RPMI8226 (cell line): ENCODE data around the gene TEK.

Experiments used
- DNase-seq: peaks from one replicate; pipeline ENCODE4 v3.0.0-alpha.2; 2015

Gene TEK

DNA sequence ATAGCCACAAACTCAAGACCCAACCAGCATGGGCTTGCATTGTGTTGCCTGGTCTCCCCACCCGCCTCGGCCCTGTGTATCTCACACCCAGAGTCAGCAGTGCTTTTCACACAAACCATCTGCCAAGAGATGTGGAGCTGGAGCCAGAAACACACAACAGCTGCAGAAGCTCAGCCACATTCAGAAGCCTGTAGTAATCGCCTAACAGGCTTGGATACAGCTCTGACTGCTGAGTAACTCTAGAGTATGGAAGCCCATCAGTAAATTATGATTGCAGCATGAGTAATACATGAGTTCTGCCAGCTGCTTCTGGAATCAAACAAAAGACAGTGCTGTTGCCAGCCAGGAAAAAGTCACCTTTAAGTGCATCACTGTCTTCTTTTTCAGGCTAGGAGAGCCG, 16.0 kb downstream of the TEK start:
- no peak for DNase-seq

GRCh38 chr9:27125936-27126335, 16.9 kb downstream of the TEK start:
- DNase-seq: no peak

- no peak for DNase-seq
Observed at GRCh38 chr9:27126670-27127069, 17.6 kb downstream of the TEK start.

- no peak for DNase-seq
Observed at GRCh38 chr9:27129221-27129620, 20.2 kb downstream of the TEK start.

- no peak for DNase-seq
Observed at GRCh38 chr9:27131731-27132130, 22.7 kb downstream of the TEK start.

- no peak for DNase-seq
Observed at GRCh38 chr9:27133817-27134216, 24.8 kb downstream of the TEK start.

GRCh38 chr9:27142299-27142930, 33.4 kb downstream of the TEK start:
- no peak for DNase-seq

GRCh38 chr9:27145143-27145542, 36.1 kb downstream of the TEK start:
- no peak for DNase-seq

- DNase-seq: no peak
Observed at GRCh38 chr9:27149651-27150050, 40.6 kb downstream of the TEK start.

DNA sequence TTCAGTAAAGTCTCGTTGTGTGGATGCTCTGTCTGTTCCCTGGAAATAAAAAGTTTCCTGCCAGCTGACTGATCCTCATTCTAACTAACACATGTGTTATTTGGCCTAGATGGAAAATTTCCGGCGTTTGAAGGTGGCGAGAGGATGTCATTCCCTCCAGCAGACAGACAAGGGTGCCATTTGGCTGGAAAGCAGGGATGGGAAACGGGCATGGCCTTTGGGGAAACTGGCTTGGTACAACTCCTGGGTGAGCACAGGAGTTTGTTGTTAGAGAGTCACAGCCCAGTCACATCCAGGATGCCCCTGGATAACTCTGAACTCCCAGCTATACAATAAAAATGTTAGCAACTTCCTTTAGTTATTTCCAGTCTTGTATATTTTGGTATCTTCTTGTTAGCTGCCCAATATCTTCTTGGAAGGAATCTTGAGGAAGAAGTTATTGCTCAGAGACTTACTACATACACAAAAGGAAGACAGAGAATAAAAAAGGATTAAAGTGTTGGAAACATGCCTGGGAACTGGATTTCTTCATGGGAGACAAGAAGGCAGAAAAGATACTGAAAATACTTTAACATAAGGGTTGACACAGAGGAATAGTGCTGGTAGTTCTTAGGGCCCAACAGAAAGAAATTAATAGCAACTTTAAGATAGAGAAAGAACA, 41.9 kb downstream of the TEK start:
- DNase-seq: no peak

DNA sequence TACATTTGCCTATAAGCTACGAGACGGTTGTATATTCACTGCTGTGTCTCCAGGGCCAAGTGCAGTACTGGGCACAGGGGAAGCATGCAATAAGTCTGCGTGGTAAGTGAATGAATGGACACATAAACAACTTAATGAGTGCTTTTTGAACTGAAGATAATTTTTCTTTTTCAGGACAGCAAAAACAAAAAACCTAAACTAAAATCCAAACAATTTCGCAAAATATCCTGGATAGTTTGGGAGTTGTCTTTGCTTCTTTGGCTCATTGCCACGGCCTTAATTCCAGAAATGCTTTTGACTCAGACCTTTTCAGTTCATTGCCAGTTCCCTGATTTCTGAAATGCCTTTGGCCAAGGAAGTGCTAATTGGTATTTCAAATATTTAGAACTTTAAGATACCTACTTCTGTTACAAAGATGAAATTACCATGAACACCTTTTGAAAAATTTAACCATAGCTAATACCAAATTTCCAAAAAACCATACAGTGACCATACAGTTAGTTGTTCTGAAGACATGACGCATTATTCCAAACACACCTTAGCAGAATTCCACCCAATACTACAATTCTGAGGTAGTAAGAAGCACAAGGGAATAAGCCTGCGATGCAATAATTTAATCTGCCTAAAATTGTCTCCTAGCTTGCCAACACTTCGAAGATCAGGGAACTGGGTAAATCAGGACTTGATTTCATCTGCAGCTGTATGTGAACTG, 42.8 kb downstream of the TEK start:
- no peak for DNase-seq

GRCh38 chr9:27152405-27152718, 43.3 kb downstream of the TEK start:
- DNase-seq: no peak

DNA sequence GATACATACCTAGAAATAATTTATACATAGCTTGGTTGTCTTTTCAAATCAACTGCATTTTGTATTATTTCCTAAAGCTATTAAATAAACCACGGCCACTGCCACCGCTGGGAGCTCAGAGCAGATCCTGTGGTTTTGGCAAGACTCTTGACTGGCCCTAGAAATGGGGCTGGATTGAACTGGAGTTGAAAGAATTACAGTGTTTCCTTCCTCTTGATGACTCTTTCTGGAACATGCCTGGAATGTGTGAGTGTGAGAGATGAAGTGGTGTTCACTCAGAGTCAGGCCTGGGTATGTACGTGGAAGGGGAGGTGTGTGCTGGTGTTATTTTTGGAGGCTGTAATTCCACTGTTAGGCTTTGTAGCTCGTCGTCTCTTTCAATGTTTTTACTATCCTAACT, 45.9 kb downstream of the TEK start:
- DNase-seq: no peak

DNA sequence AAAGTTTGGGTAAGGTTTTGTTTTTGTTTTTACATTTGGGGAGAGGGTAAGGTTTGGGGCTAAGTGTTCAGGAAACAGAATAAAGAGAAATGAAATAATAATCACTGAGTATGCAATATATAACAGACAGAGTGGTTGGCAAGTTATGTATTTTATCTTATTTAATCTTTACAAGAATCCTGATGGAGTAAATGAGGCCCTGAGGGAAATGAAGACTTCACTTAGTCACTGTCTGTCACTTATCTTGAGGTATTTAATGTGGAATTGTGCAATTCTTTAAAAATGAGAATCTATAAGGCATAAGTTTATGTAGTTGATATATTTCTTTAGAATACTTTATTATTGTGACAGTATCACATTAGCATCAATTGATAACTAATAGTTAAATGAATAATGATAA, 48.1 kb downstream of the TEK start:
- no peak for DNase-seq

DNA sequence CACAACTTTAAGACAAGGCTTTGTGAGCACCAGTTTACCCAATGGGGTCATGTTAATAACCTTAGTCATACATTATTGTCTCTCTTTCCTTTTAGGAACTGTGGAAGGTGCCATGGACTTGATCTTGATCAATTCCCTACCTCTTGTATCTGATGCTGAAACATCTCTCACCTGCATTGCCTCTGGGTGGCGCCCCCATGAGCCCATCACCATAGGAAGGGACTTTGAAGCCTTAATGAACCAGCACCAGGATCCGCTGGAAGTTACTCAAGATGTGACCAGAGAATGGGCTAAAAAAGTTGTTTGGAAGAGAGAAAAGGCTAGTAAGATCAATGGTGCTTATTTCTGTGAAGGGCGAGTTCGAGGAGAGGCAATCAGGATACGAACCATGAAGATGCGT, 48.7 kb downstream of the TEK start:
- DNase-seq: no peak

DNA sequence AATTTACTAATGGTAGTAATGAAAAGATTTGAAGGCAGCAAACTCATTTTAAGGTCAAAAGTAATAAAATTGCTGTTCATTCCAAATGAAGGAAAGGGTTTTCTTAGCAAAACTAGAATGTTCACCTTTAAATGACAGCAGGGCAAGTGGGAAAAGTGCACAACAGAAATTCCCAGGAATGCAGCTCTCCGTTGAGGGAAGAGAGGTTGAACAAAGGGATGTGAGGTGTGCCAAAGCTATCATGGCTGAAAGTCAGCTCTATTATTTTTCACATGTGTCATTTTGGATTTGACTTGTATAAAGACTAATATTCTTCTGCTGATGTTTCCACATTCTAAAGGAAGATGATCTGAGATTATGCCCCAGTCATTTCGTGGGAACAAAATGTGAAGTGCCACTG, 51.6 kb downstream of the TEK start:
- DNase-seq: no peak

DNA sequence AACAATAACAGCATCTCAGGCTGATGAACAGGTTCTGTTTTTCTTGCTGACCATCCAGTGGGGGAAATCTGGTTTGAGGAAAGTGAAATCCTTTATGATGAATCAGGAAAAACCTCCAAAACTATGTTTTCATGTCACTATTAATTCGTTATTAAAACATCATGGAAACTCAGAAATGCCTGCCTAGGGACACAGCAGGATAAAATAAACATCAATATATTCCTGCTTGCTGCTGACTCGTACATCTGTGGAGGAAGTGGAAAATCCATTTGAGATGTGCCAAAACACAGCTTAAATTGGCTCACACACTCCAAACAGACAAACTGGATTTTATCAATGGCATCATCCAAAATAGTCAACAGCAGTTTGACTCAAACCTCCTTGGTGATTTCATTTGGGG, 53.0 kb downstream of the TEK start:
- no peak for DNase-seq

DNA sequence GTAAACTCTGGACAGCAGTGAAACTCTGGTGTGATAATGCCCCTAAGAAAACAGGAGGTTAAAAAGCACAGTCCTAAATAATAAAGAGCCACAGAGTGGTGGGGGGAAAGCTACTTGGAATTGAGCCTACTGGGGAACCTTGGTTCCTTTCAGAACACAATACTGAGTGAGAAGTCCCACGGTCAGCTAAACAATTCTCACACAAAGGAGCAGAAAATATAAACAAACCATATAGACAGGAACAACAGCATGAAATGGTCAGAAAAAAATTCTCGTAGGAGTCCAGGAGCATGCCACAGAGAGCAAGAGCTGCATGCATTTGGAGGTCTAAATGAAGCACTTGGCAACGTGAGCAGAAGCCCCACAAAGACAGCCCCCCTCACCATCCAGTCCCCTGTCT, 56.0 kb downstream of the TEK start:
- DNase-seq: no peak

DNA sequence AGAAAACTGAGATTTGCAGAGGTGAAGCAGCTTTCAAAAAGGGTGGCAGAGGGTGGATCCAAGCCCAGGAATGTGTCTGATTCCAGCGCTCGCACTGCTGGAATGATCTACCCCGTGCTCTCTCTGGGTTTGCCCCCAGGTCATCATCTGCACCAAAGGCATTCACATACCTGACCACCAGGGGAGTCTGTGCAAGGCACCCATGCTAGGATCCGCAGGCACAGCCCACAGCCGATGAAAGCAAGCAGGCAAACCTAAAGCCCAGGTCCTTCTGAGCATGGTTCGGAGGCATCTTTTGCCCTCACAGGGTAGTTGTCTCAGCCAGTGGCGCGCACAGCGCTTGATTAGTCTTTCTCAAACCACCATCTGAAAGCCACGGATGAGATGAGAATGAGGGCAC, 56.6 kb downstream of the TEK start:
- peak; percentile 4 for DNase-seq

DNA sequence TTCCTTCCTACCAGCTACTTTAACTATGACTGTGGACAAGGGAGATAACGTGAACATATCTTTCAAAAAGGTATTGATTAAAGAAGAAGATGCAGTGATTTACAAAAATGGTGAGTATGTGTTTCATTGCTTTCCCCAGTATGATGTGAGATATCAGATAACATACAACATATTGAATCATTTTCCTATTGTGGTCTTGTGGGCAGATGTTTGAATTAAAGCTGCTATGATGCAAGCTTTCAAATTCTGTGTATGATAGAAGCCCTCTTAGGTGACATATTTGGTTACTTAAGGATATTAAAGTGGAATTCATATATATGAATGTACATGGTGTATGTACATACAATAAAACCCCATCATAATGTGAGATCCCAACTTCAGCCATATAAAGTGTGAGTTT, 59.5 kb downstream of the TEK start:
- no peak for DNase-seq

DNA sequence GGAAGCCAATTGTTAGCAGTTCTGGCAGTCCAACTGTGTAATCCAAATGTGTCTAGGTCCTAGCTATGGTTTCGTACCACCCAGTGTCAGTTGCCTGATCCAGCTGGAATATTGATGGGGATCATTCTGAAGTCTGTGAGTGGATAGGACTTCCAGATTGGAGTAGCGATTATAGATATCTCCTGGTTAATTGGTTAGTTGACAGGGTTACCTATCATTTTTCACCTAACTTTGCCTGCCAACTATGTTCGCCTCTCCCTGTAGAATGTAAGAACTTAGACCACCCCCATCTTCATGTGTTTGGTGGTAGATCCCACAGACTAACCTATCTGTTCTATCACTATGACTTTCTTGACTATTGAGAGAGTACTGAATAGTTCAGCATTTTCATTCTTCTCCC, 59.9 kb downstream of the TEK start:
- DNase-seq: no peak

DNA sequence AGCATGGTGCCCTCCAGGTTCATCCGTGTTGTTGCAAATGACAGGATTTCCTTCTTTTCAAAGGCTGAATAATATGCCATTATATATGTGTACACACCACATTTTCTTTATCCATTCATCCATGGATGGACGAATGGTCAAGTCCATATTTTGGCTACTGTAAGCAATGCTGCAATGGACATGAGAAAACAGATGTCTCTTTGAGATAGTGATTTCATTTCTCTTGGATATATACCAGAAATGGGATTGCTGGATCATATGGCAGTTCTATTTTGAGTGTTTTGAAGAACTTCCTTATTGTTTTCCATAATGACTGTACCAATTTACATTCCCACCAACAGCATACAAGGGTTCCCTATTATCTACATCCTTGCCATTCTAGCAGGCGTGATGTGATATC, 67.9 kb downstream of the TEK start:
- DNase-seq: no peak

GRCh38 chr9:27179245-27179865, 70.3 kb downstream of the TEK start:
- no peak for DNase-seq

- no peak for DNase-seq
Observed at GRCh38 chr9:27181381-27181780, 72.4 kb downstream of the TEK start.
